NK-92 (cell line): Measurements from ENCODE around the gene PHLDA1.
"Not testable (repeated sequence)": the region's sequence is repeated elsewhere in the genome, so short reads cannot be mapped to it uniquely, and the experiment has no call there.

Source experiments
- DNase-seq: peaks from one replicate; lab custom pipeline; 2025; ENCODE audit not compliant: unreplicated experiment; lab: John Stamatoyannopoulos, UW

Gene PHLDA1

DNA sequence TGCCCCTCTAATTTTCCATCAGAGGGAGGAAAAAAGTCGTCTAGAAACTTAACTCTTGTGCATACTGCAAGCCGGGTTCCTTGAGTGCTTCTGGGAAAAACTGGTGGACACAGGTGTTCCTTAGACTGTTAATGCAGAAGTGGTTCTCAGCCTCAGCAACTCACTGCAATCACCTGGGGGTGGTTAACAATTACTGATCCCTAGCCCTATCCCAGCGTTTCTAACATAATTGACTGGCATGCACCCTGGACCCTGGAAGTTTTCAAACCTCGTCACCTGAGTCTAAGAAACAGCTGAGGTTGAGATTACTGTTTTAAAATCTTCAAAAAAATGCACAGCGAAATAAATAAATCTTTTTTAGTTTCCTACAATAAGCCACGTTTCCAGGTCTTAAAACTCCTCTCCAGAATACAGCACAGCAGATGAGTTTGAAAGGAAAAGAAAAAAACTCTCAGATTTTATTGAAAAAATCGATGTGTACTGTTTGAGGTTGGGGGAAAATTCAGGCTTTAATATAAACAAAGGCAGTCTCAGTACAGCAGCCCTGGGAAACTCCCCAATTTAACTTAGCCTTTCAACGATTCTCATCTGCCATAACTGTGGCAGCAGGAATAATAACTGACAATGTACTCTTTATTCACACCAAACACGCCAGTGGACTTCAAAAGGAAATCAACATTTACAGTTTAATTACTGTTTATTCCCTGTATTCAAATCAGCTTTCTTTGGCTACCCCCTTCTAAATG lies 45.4 kb downstream of the PHLDA1 start:
- no peak for DNase-seq

DNA sequence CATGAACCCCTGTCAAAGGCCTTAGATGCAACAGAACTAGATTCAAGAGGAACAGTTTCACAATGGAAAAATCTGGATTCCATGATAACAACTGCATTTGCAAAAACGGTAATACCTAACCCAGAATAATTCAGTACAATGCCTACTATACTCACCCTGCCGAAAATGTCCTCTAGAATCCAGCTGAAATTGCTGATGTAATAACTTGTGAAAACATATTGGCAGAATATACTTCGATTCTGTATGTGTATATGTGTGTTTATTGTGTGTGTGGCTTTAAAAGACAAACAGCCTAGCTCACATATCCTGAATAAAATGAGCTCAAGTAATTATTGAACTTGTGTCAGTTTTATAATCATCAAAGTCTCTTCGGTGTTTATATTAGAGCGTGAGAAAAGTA lies 46.0 kb downstream of the PHLDA1 start:
- no peak for DNase-seq

- no peak for DNase-seq
Observed at GRCh38 chr12:75984577-75985182, 46.9 kb downstream of the PHLDA1 start.

- not testable (repeated sequence) for DNase-seq
Observed at GRCh38 chr12:75983851-75984250, 47.7 kb downstream of the PHLDA1 start.

DNA sequence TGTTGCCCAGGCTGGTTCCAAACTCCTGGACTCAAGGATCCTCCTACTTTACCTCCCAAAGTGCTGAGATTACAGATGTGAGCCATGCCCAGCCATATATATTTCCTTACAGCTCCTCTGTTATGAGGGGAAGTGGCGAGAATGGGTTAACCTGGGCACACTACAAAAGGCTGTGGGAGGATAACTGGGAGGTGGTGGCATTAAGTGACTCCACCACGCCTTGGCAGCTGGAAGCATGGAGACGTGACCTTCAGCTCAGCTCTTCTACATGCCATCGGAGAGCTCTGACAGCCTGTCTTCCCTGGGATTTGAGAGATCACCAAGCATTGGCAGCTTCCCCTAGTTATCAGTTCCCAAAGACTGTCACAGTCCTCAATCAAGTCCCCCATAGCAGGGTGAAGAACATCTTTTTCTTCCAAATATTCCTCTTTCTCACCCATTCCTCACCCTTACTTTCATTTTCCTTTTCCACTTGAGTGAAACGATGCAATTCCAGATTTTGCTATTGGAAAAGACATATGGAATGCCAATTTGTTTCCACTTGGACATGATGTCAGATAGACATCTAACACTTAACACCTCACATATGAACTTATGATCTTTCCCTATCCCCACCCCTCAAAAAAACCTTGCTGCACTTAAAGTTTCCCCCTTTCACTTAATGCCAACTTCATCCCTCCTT lies 48.5 kb downstream of the PHLDA1 start:
- no peak for DNase-seq

GRCh38 chr12:75982169-75982564 lies 49.4 kb downstream of the PHLDA1 start:
- DNase-seq: no peak

- DNase-seq: no peak
Observed at GRCh38 chr12:75981247-75982168, 50.1 kb downstream of the PHLDA1 start.

DNA sequence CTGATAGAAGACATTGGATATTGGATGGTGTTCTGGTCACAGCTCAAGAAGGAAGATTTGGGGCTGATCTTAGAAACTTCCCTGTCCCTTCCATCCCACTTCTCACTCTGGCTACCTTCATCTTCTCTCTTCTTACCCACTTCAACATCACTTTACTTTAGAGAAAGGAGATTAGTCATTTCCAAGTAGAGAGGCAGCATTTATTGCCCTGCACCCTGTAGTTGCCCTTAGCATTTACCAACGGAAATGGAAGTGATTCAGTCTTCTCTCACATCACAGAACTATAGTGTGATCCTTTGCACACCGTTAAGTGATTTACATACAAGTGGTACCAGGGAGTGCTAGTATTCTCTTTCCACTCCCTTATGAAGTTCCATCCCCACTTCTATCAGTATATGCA lies 52.4 kb downstream of the PHLDA1 start:
- DNase-seq: no peak

DNA sequence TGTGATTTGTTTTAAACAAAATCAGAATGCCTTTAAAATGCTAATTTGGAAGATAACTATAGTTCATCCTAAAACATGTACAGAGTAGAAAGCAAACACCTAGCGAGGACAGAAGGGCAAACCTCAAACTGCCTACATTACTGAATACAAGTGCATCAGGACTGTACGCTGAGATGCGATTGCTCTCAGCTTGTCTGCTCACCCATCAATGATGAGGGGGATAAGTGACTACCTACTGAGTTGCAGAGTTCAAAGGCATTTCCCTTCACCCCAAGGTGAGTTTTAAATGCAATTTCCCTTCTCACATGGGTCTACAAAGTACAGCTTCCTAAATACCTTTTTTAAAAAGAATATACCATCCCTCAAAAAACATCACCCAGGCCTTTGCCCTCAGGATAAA lies 52.9 kb downstream of the PHLDA1 start:
- DNase-seq: no peak

DNA sequence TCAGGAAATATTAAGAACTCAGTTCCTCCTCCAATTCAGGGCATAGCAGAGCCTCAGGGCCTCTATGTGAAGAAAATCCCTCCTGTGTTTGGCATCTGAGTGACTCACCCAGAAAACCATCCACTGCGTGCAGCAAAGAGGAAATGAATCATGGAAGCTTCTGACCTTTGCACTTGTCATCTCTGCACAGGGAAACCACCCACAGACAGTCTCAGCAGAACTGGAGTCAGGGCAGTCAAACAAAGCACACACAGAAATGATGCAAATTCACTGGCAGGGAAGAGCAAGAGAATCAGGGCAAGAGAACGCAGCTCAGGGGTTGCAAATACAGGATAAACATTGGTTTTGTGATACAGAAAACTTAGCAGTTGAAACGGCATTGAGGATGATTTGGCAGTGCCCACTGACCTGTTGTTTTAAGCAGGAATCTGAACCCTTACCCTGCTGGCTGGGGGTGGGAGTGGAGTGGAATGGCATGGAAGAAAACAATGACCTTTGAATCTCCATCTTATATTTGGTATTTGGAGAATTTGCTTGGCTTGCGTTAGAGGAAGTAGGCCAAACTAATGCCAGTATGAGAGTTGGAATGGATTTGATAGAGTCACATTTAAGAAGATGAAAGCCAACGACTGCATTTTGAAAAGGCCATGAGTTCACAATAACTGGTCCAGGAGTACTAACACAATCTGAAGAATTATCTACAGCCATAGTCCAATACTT lies 53.5 kb downstream of the PHLDA1 start:
- no peak for DNase-seq

- no peak for DNase-seq
Observed at GRCh38 chr12:75977590-75977951, 54.0 kb downstream of the PHLDA1 start.

GRCh38 chr12:75976913-75977312 lies 54.7 kb downstream of the PHLDA1 start:
- DNase-seq: no peak

DNA sequence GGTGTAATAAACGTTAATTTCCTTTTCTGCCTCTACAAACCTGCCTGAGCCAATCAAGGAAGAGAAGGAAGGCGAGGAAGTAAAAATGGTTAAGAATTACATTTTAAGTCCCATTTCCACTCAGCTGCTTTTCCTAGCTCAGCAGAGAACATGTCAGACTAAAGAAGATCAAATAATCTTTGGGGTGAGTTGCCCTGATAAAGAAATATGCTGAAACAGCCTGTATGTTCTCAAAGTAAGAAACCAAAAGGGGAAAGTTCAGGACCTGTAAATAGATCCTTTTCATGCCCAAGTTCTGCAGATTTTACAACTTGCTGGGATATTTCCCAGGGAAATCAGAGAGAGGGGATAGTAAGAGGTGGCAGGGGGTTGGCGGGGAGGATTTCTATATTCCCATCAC lies 55.5 kb downstream of the PHLDA1 start:
- DNase-seq: no peak

- no peak for DNase-seq
Observed at GRCh38 chr12:75975702-75976101, 55.9 kb downstream of the PHLDA1 start.
